Stimulated activated naive CD4-positive, alpha-beta T cell treated with Interleukin-2 at 50 U/mL for 16 hours (primary cell): ENCODE data around the gene LACTBL1.
A peak's percentile ranks its signal among the peaks of the same experiment; 100 is the strongest.
"Not testable (repeated sequence)": the region's sequence is repeated elsewhere in the genome, so short reads cannot be mapped to it uniquely, and the experiment has no call there.

ENCODE experiments used
- DNase-seq: peaks from one replicate; lab custom pipeline; 2025; lab: John Stamatoyannopoulos, UW

Gene LACTBL1

DNA sequence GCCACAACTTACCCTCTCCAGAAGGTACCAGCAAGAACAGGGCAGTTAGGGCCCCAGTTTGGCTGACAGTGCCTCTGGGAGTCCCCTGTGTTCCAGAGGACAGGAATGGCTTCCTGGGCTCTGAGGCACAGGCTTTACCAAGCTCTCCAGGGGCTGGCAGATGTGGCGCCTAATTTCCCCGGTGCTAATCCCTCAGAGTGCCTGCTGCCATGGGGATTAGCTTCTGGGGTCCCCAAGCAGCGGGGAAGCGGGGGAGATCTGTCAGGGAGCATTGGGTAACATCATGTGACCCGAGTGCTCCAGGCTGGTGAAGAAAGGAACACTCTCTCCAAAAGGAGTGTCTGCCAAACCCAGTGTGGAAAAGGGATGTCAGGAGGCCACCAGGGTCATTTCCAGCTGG is at the start of gene LACTBL1:
TSS of gene LACTBL1 (minus strand) at position 107 of the 400 bp plus-strand sequence. CDS start 550 bp downstream, outside the sequence.
- no peak for DNase-seq

DNA sequence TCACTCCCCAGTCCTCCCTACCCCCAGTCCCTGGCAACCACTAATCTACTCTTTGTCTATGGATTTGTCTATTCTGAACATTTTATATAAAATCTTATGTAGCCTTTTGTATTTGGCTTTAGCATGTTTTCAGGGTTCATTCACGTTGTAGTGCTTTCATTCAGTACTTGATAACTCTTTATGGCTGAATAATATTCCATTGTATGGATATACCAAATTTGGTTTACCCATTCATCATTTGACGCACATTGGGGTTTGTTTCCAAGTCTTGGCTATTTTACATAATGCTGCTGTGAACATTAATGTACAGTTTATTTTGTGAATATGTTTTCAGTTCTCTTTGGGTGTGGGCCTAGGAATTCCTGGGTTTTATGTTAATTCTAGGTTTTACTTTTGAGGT is 49.2 kb upstream of the LACTBL1 start:
- no peak for DNase-seq

GRCh38 chr1:23020706-23021405 is 48.2 kb upstream of the LACTBL1 start:
- DNase-seq = no peak

DNA sequence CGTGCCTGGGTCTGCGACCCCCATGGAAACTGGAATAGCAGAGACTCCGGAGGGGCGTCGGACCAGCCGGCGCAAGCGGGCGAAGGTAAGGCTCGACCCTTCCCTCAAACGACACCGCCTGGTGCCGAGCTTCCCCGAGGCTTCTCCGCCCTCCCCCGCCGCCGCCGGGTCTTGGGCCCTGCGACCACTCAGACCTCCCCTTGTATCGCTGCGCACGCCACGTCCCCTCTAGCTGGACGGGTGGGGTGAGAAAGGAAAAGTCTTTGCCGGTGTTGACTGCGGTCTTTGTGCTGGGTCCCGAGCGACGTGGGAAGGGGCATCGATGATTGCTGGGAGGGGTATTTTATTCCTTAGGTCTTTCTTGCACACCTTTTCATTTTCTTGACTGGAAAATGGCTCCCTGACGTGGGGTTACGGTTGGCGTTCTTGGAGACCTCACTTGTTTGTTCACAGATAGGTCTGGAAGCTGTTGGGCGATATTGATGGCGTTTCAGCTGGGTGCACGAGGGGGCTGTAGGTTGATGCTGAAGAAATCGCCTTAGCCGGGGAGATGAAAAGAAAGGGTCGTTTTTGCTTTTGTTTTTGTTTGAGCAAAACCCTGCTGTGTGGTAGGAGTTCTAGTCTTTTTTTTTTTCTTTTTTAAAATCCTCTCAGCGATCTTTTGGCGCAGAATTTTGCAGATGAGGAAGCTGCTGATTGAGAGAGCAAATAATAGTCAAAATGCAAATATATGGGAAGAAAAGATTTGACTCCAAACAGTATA is 47.4 kb upstream of the LACTBL1 start:
- DNase-seq = peak; percentile 3

GRCh38 chr1:23019094-23019862 is 46.6 kb upstream of the LACTBL1 start, which contains the start of gene KDM1A:
TSS of gene KDM1A (plus strand) at chr1:23019468. CDS start at chr1:23019597, 129 bp downstream.
- DNase-seq = peak; percentile 93

DNA sequence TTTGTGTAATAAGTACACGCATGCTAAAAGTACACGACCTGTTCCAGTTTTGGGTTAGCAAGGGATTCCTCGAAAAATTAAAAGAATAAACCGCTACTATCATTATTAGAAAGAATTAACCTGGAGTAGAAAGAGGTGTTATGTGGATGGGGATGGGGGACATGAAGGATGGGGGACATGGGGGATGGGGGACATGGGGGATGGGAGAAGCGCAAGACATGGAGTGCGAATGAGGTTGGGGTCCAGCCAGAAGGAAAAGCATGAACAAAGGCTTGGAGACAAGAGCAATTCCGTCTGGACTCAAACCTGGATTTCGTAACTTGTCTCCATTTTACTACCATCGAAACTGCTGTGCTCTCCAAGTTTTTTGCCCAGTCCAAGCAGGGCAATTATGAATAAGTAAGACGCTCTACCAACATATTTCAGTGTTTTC is 46.0 kb upstream of the LACTBL1 start:
- no peak for DNase-seq

DNA sequence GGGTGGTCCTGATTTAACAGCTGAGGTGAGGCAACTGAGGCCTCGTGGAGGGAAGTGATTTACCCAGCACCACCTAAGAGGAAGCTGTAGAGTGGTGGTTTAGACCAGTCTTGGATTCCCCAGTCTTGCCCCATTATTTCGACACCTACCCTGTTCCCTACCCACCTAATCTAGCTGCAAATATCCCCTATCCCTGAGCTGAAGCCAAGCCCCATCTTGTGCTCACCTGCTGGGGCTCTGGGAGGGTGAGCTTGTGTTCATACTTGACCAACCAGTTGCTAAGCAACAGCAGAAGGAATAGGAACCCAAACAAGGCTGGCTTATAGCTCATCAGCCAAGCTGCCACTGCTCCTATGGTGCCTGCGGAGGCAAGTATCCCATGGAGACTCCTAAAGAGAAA is 41.0 kb upstream of the LACTBL1 start:
- DNase-seq = no peak

- not testable (repeated sequence) for DNase-seq
Observed at GRCh38 chr1:23010025-23010424, 37.4 kb upstream of the LACTBL1 start.

DNA sequence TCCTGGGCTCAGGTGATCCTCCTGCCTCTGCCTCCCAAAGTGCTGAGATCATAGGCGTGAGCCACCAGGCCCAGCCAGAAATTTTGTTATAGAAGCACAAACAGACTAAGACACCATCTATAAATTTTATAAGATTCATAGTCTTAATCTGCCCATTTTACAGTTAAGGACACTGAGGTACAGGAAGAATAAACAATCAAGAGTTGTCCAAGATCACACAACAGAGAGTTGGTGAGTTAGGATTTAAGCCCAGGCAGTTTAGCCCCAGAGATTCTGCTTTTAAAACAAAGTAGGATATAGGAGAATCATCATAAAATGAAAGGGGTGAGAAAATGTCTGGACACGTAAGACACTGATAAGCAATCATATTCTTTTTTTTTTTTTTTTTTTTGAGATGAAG is 36.2 kb upstream of the LACTBL1 start:
- DNase-seq = no peak

DNA sequence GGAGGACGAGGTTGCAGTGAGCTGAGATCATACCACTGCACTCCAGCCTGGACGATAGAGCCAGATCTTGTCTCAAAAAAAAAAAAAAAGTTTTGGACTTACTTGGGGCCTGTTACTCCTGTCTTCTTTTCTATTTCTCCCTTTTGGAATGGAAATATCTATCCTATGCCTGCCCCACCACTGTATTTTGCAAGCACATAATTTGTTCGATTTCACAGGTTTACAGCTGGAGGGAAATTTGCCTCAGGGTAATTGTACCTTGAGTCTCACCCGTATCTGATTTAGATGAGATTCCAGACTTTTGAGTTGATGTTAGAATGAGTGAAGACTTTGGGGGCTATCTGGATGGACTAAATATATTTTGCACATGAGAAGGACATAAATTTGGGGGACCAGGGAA is 34.4 kb upstream of the LACTBL1 start:
- DNase-seq = no peak

GRCh38 chr1:23004769-23005168 is 32.1 kb upstream of the LACTBL1 start:
- not testable (repeated sequence) for DNase-seq

GRCh38 chr1:23004112-23004511 is 31.4 kb upstream of the LACTBL1 start:
- DNase-seq = no peak

DNA sequence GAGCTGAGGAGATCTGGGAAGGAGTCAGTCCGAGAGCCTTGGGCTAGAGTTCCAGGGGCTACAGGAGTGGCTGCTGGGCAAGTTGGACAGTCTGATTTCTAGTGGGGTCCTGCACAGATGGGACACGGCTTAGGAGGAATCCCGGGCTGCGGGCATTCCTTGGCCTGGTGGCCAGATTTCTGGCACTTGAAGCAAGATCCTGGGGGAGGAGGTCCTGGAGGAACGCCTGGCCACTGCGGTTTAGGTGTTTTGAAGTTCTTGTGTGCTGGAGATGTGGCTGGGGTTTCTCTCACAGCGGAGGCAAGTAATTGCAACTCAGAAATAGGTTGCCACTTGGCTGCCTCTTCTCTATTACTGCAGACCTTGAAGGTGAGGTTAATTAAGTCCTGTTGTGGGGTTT is 29.6 kb upstream of the LACTBL1 start:
- DNase-seq = not testable (repeated sequence)

DNA sequence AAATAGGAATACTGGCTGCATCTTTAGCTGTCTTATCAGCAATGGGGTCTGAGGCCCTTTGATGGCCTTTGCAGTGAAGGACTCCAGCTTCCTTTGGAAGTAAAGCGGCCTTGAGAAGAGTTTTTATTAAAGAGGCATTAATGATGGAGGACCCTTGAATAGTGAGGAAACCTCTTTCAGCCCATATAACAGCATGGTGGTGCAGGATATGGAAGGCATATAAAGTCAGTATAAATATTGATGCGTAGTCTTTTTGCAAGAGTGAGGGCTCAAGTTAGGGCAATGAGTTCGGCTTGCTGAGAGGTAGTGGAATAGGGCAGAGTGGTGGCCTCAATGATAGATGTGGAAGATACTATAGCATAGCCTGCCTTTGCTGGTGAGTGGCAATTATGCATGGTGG is 27.5 kb upstream of the LACTBL1 start:
- not testable (repeated sequence) for DNase-seq

- not testable (repeated sequence) for DNase-seq
Observed at GRCh38 chr1:22997528-22997927, 24.9 kb upstream of the LACTBL1 start.

DNA sequence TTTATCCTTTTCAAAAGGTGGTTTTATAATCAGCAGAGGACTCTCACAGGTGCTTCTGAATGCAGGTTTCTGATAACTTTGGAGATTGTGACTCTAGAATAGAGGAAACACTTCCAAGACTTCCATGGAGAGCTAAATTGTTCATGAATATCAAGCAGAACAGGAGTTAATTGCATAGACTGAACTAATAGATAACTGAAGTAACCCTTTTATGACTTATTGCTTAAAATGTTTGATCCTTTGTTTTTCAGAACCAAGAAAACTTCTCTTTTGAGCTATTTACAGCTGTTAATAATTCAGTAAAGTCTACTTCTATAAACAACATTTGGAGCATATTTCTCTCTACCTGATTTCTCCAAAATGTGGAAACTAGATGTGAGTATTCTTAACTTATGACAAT is 23.1 kb upstream of the LACTBL1 start:
- DNase-seq = no peak

- not testable (repeated sequence) for DNase-seq
Observed at GRCh38 chr1:22993220-22993795, 20.6 kb upstream of the LACTBL1 start.

GRCh38 chr1:22992384-22992783 is 19.7 kb upstream of the LACTBL1 start:
- DNase-seq = not testable (repeated sequence)

- DNase-seq = no peak
Observed at GRCh38 chr1:22983944-22984343, 11.3 kb upstream of the LACTBL1 start.

- DNase-seq = not testable (repeated sequence)
Observed at GRCh38 chr1:22980471-22980790, 7.8 kb upstream of the LACTBL1 start.

DNA sequence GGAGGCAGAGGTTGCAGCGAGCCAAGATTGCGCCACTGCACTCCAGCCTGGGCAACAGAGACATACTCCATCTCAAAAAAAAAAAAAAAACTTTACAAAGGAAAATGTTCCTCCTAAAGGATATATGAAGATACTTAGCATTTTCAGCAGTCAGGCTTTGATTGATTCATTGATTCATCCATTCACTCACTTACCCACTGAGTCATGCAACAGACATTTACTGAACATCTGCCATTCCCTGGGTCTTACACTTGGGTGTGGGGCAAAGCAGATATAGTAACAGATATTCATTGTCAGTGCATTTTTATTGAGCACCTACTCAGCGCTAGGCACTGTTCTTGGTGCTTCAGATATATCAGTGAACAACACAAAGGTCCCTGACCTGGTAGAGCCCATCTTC is 5.6 kb upstream of the LACTBL1 start:
- no peak for DNase-seq
